Measurements from ENCODE around the gene MIF.

GRCh38 chr22:23893945-23894709, at the start of gene MIF:
- no peak for TF ChIP-seq CREB5 (CRISPR knock-in tag; IDR thresholded peaks at IDR 0.05; ENCODE audit: low read depth)
- TF ChIP-seq ZNF8 (CRISPR knock-in tag; IDR thresholded peaks at IDR 0.05) = no peak
- TF ChIP-seq GLIS3 (CRISPR knock-in tag; IDR thresholded peaks at IDR 0.05) = no peak
- TF ChIP-seq ZNF70 (CRISPR knock-in tag; IDR thresholded peaks at IDR 0.05) = no peak

Measured in SK-N-SH treated with all-trans-retinoic acid at 6 μM for 48 hours (cell line).